HEK293 (cell line): ENCODE data around the gene TAS2R42.

Experiments
- CTCF ChIA-PET: fragments of 350-600 bp; formaldehyde crosslinking; extraction: SDS; loops from one replicate; lab custom pipeline; 2021; ENCODE audit warnings: antibody characterized with exemption; lab: Yijun Ruan, JAX
- POLR2A ChIA-PET: fragments of 300-600 bp; formaldehyde crosslinking; extraction: SDS; loops from one replicate; lab custom pipeline; 2020; ENCODE audit warnings: antibody characterized with exemption, inconsistent platforms; lab: Yijun Ruan, JAX
- H3K27ac ChIP-seq: fragments of 200-500 bp; sonication (Bioruptor generic); 2 replicates; pipeline ENCODE4 v1.5.1; 2014; ENCODE audit warnings: low read depth, low read length, control low read depth, inconsistent platforms; ENCODE audit errors: extremely low read depth
- H3K36me3 ChIP-seq, 2 experiments: fragments of 200-500 bp in 1 of 2; sonication (Bioruptor generic) in 1 of 2; 1 replicate in 1 of 2; 2 replicates in 1 of 2; pipeline ENCODE4 v1.5.1; 2014 to 2017; ENCODE audit warnings: inconsistent platforms in 2 of 2, low read length in 2 of 2; ENCODE audit not compliant: control insufficient read depth in 2 of 2, insufficient read depth in 1 of 2
- H3K4me1 ChIP-seq: fragments of 200-500 bp; sonication (Bioruptor generic); 2 replicates; pipeline ENCODE4 v1.5.1; 2014; ENCODE audit warnings: mild to moderate bottlenecking, low read length, inconsistent platforms; ENCODE audit not compliant: control insufficient read depth, insufficient read depth
- H3K4me3 ChIP-seq: 2 replicates; pipeline ENCODE4 v1.5.1; 2011; ENCODE audit warnings: low read depth, mild to moderate bottlenecking, control low read depth, low read length, moderate library complexity
- H3K9me3 ChIP-seq: fragments of 200-500 bp; sonication (Bioruptor generic); 2 replicates; pipeline ENCODE4 v1.5.1; 2014; ENCODE audit warnings: low read depth, low read length, inconsistent platforms; ENCODE audit not compliant: control insufficient read depth, insufficient read depth
- BCL6B ChIP-seq: fragments of 450-650 bp; formaldehyde crosslinking; IDR thresholded peaks from 2 replicates; pipeline ENCODE4 v1.5.1; 2017; ENCODE audit warnings: missing biosample characterization, missing genetic modification characterization
- TSHZ1 ChIP-seq: fragments of 450-650 bp; formaldehyde crosslinking; IDR thresholded peaks from 2 replicates; pipeline ENCODE4 v1.5.1; 2016; ENCODE audit warnings: missing biosample characterization, missing genetic modification characterization, borderline replicate concordance
- YY2 ChIP-seq: fragments of 450-650 bp; formaldehyde crosslinking; IDR thresholded peaks from 2 replicates; pipeline ENCODE4 v1.5.1; 2016; ENCODE audit warnings: missing biosample characterization, missing genetic modification characterization
- ZBTB17 ChIP-seq: fragments of 450-650 bp; formaldehyde crosslinking; IDR thresholded peaks from 2 replicates; pipeline ENCODE4 v1.5.1; 2016; ENCODE audit warnings: missing biosample characterization, missing genetic modification characterization
- ZNF18 ChIP-seq: fragments of 450-650 bp; formaldehyde crosslinking; IDR thresholded peaks from 2 replicates; pipeline ENCODE4 v1.5.1; 2016; ENCODE audit warnings: missing biosample characterization, missing genetic modification characterization
- ZNF19 ChIP-seq: fragments of 450-650 bp; formaldehyde crosslinking; IDR thresholded peaks from 2 replicates; pipeline ENCODE4; 2016; ENCODE audit warnings: missing biosample characterization, missing genetic modification characterization, low read depth
- ZNF266 ChIP-seq: fragments of 450-650 bp; formaldehyde crosslinking; IDR thresholded peaks from 2 replicates; pipeline ENCODE4 v1.5.1; 2016; ENCODE audit warnings: missing biosample characterization, missing genetic modification characterization, low read depth
- ZNF354C ChIP-seq: fragments of 450-650 bp; formaldehyde crosslinking; IDR thresholded peaks from 2 replicates; pipeline ENCODE4 v1.5.1; 2016; ENCODE audit warnings: missing biosample characterization, missing genetic modification characterization, low read depth, borderline replicate concordance
- ZNF366 ChIP-seq: fragments of 450-650 bp; formaldehyde crosslinking; conservative IDR thresholded peaks from 2 replicates; pipeline ENCODE4 v1.5.1; 2016; ENCODE audit warnings: missing biosample characterization, missing genetic modification characterization
- ZNF449 ChIP-seq: fragments of 450-650 bp; formaldehyde crosslinking; IDR thresholded peaks from 2 replicates; pipeline ENCODE4 v1.5.1; 2017; ENCODE audit warnings: missing biosample characterization, mild to moderate bottlenecking, missing genetic modification characterization, moderate library complexity
- ZNF473 ChIP-seq: fragments of 450-650 bp; formaldehyde crosslinking; IDR thresholded peaks from 2 replicates; pipeline ENCODE4 v1.5.1; 2017; ENCODE audit warnings: missing biosample characterization, missing genetic modification characterization
- ZNF529 ChIP-seq: fragments of 450-650 bp; formaldehyde crosslinking; IDR thresholded peaks from 2 replicates; pipeline ENCODE4 v1.5.1; 2017; ENCODE audit warnings: missing genetic modification characterization, missing biosample characterization; ENCODE audit not compliant: insufficient replicate concordance
- ZNF530 ChIP-seq: fragments of 450-650 bp; formaldehyde crosslinking; IDR thresholded peaks from 2 replicates; pipeline ENCODE4 v1.5.1; 2016; ENCODE audit warnings: low read depth, missing biosample characterization, missing genetic modification characterization
- ZNF548 ChIP-seq: fragments of 450-650 bp; formaldehyde crosslinking; IDR thresholded peaks from 2 replicates; pipeline ENCODE4 v1.5.1; 2016; ENCODE audit warnings: missing biosample characterization, missing genetic modification characterization
- ZNF561 ChIP-seq: fragments of 450-650 bp; IDR thresholded peaks from 2 replicates; pipeline ENCODE4 v1.5.1; 2018; ENCODE audit warnings: missing biosample characterization, missing genetic modification characterization, borderline replicate concordance
- ZNF707 ChIP-seq: fragments of 450-650 bp; formaldehyde crosslinking; IDR thresholded peaks from 2 replicates; pipeline ENCODE4 v1.5.1; 2016; ENCODE audit warnings: missing biosample characterization, missing genetic modification characterization
- ZNF776 ChIP-seq: fragments of 450-650 bp; formaldehyde crosslinking; IDR thresholded peaks from 2 replicates; pipeline ENCODE4 v1.5.0; 2017; ENCODE audit warnings: missing biosample characterization, missing genetic modification characterization, borderline replicate concordance
- TF ChIP-seq, protein P1 (sequence below): fragments of 450-650 bp; formaldehyde crosslinking; IDR thresholded peaks from 2 replicates; pipeline ENCODE4 v1.5.1; 2016; ENCODE audit warnings: missing biosample characterization, missing genetic modification characterization

Gene TAS2R42

DNA sequence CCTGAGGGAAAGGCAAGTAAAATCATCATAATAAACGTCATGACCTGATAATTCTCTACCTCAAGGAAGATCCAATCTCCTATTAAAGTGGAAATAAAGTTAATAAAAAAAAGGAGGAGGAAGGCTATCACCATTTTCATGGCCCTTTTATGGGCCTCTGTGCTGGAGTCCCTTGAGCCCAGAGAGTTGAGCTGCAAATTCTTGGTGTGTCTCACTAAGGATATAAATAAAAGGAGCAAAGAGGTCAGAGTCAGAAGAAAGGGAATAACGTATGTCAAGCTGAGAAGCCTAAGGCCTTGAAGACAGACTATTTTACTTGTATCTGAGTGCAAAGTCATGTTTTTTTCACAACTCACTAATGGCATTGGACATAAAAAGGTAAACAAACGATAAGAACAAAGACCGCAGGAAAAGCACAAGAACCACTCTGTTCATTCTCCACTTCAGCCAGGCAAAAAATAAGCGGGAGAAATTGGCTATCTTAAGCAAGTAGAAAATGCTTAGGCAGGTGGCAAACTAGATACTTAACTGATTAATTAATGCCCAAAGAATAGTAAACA lies 27.8 kb downstream of the TAS2R42 start:
- H3K9me3 ChIP-seq = no peaks in the 10 kb centered on the region; the same call in none of the 2 replicates
- no peak overlapping the region for H3K4me3 ChIP-seq
- CTCF ChIA-PET = interaction anchor here (0.7 kb wide), 1 partner anchor 150 kb away, joined by 3 read pairs; no protein-coding TSS in a partner anchor
- H3K27ac ChIP-seq = no peak overlapping the region
- H3K36me3 ChIP-seq = peaks cover 5 to 22% of the 10 kb centered on the region in 2 experiments; a peak in 2 of 3 replicates
- no peaks in the 10 kb centered on the region for H3K4me1 ChIP-seq
- no peak for TF ChIP-seq BCL6B (tag by site-specific recombination)
- TF ChIP-seq ZNF561 (tag by site-specific recombination) = no peak
- POLR2A ChIA-PET = interaction anchor here (1.6 kb wide), 1 partner anchor 12 kb away, joined by 5 read pairs; the partner anchor contains the start of gene SMIM10L1

DNA sequence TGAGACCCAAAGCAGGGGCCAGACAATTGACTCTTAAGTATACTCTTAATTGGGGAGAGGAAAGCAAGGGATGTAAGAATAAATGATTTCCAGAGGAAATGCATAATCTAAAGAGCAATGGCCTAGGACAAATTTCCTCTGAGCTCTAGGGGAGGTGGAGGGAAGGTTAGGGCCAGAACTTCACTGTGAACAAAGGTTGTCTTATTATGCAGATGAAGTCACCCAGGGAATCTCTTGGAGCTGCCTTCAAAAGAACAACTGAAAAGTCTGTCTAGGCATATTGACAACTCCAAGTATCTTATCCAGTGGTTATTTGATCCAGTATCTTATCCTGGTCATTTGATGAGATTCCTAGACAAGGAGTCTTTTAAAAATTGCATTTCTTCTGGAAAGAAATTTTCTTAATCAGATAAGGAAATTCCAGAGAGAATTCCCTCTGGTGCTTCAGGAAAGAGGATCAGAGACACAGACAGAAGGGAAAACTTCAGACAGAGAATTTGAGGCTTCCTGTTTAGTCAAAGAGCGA lies 32.3 kb downstream of the TAS2R42 start:
- Histone ChIP-seq H3K9me3 (no peaks in the 10 kb centered on the region; the same call in none of the 2 replicates), H3K4me1 (no peaks in the 10 kb centered on the region), H3K27ac (no peak overlapping the region), H3K36me3 (peaks cover 0 to 3% of the 10 kb centered on the region in 2 experiments; a peak in 1 of 3 replicates), H3K4me3 (no peak overlapping the region)
- TF ChIP-seq ZNF707 (tag by site-specific recombination) (no peak), ZNF354C (tag by site-specific recombination) (no peak), ZNF18 (tag by site-specific recombination) (no peak), ZNF530 (tag by site-specific recombination) (peak; percentile 99), ZNF548 (tag by site-specific recombination) (no peak)
- CTCF ChIA-PET = no interaction called here
- POLR2A ChIA-PET = interaction anchor here (1.6 kb wide), 1 partner anchor 17 kb away, joined by 3 read pairs; the partner anchor contains the start of gene SMIM10L1

DNA sequence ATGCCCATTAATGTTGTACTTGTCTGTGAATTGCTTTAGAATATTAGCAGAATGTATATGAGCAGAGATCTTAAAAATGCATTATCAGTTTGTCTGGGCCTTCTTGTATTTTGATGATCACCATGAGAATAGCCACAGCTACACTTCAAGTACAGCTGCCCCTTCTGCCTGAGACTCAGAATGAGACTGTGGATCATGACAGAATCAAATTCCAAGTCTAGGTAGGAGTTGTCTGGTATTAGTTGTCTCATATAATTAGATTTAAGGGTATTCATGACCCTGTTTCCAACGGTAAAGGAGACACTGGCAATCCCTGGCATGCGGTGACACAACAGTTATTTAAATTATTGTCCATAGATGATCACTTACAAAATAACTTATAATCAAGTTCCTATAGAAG lies 34.0 kb downstream of the TAS2R42 start:
- no peak overlapping the region for H3K27ac ChIP-seq
- H3K9me3 ChIP-seq = no peaks in the 10 kb centered on the region; the same call in none of the 2 replicates
- H3K36me3 ChIP-seq = peaks cover 0 to 3% of the 10 kb centered on the region in 2 experiments; a peak in 1 of 3 replicates
- H3K4me3 ChIP-seq = no peak overlapping the region
- POLR2A ChIA-PET = no interaction called here
- TF ChIP-seq ZNF776 (tag by site-specific recombination) (no peak), ZNF266 (tag by site-specific recombination) (no peak), ZNF473 (tag by site-specific recombination) (no peak), ZNF529 (no peak), TSHZ1 (tag by site-specific recombination) (no peak), ZNF19 (tag by site-specific recombination) (no peak), ZBTB17 (tag by site-specific recombination) (no peak), ZNF366 (tag by site-specific recombination) (no peak), YY2 (no peak), ZNF449 (no peak)
- TF ChIP-seq, protein P1, sequence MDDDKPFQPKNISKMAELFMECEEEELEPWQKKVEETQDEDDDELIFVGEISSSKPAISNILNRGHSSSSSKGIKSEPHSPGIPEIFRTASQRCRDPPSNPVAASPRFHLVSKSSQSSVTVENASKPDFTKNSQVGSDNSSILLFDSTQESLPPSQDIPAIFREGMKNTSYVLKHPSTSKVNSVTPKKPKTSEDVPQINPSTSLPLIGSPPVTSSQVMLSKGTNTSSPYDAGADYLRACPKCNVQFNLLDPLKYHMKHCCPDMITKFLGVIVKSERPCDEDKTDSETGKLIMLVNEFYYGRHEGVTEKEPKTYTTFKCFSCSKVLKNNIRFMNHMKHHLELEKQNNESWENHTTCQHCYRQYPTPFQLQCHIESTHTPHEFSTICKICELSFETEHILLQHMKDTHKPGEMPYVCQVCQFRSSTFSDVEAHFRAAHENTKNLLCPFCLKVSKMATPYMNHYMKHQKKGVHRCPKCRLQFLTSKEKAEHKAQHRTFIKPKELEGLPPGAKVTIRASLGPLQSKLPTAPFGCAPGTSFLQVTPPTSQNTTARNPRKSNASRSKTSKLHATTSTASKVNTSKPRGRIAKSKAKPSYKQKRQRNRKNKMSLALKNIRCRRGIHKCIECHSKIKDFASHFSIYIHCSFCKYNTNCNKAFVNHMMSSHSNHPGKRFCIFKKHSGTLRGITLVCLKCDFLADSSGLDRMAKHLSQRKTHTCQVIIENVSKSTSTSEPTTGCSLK (tag by site-specific recombination) = no peak
- H3K4me1 ChIP-seq = no peaks in the 10 kb centered on the region
- CTCF ChIA-PET = no interaction called here
